Ectodermal cell (in vitro differentiated cells): Measurements from ENCODE around the gene QPRT.
"Not testable (repeated sequence)": the region's sequence is repeated elsewhere in the genome, so short reads cannot be mapped to it uniquely, and the experiment has no call there.

Experiments used
- H3K27ac ChIP-seq: 2 replicates; pipeline ENCODE4 v1.7.0; 2013; ENCODE audit warnings: mild to moderate bottlenecking, low read depth, low read length; ENCODE audit not compliant: insufficient read depth, poor library complexity, severe bottlenecking
- H3K27me3 ChIP-seq: 2 replicates; pipeline ENCODE4 v1.7.0; 2013; ENCODE audit warnings: mild to moderate bottlenecking, low read length; ENCODE audit not compliant: insufficient read depth, control insufficient read depth, poor library complexity, severe bottlenecking
- H3K36me3 ChIP-seq: one replicate; pipeline ENCODE4 v1.7.0; 2013; ENCODE audit warnings: low read length; ENCODE audit not compliant: control insufficient read depth, insufficient read depth
- H3K4me1 ChIP-seq: one replicate; pipeline ENCODE4 v1.7.0; 2013; ENCODE audit warnings: low read length; ENCODE audit not compliant: control insufficient read depth, insufficient read depth
- H3K4me3 ChIP-seq: 2 replicates; pipeline ENCODE4 v1.7.0; 2013; ENCODE audit warnings: low read depth, low read length, control low read depth; ENCODE audit not compliant: insufficient read depth
- H3K9me3 ChIP-seq: 2 replicates; pipeline ENCODE4 v1.7.0; 2013; ENCODE audit warnings: mild to moderate bottlenecking, low read length, moderate library complexity; ENCODE audit not compliant: control insufficient read depth
- WGBS, 2 experiments: methylation state at CpG; one replicate each; pipeline ENCODE4 v1.1.7; 2013; ENCODE audit warnings: missing lambda C conversion rate in 2 of 2; 5-methylcytosine and 5-hydroxymethylcytosine counted together

QPRT gene

DNA sequence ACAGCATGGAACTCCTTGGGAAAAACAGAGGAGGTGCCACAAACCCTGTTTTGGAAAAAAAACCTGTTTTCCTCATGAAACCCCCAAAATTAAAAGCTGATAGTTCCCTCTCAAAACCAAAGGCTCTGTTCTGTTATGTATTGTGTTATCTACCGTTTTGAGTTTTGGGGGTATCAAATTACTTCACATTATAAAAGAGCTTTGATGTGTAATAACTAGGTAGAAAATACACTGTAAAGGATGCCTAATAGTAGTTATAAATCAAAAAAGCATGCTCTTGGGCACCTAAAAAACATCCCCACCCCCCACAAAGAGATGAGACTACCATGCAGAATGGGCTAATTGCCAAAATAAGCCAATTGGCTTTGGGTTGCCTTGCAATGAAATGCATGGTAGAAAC, 36.0 kb downstream of the QPRT start:
- no CpG with 5 or more reads among the region's 1 CpG for WGBS, 2 experiments
- H3K9me3 ChIP-seq = no peaks in the 10 kb centered on the region
- no peaks in the 10 kb centered on the region for H3K27me3 ChIP-seq
- H3K27ac ChIP-seq = no peak overlapping the region
- H3K4me1 ChIP-seq = peaks cover 7% of the 10 kb centered on the region
- H3K36me3 ChIP-seq = no peaks in the 10 kb centered on the region
- no peak overlapping the region for H3K4me3 ChIP-seq

DNA sequence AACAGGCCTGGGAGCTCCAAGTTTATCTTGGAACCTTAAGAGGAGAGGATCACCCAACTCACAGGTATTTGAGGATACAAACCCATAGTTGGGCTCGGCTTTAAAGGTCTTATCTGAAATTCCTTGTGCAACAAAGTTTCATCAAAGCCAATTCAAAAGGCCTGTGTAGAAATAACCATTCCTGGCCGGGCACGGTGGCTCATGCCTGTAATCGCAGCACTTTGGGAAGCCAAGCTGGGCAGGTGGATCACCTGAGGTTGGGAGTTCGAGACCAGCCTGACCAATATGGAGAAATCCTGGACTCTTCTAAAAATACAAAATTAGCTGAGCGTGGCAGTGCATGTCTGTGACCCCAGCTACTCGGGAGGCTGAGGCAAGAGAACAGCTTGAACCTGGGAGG, 38.1 kb downstream of the QPRT start:
- no peaks in the 10 kb centered on the region for H3K36me3 ChIP-seq
- no peaks in the 10 kb centered on the region for H3K4me1 ChIP-seq
- WGBS, 2 experiments = 94% methylated on average over 7 of the region's 7 CpGs
- H3K27me3 ChIP-seq = no peaks in the 10 kb centered on the region
- H3K27ac ChIP-seq = no peak overlapping the region
- no peak overlapping the region for H3K4me3 ChIP-seq
- no peaks in the 10 kb centered on the region for H3K9me3 ChIP-seq

DNA sequence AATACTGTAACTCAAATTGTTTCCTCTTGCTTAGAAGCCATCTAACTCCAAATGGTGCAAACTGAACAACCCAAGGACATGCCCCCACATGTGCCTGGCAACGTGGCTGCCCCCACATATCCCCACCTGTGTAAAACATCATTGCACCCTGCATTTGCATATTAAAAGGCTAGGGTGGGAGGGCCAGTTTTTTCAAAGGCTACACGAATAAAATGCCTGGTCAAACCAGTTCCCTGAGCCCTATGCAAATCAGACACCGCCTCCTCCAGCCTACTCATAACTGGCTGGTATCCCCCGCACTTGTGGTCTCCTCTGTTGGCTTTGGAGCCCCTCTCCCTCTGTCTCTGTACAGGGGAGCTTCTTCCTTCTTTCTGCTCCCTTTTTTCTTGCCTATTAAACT, 40.1 kb downstream of the QPRT start:
- H3K27me3 ChIP-seq = no peaks in the 10 kb centered on the region
- H3K4me1 ChIP-seq = no peaks in the 10 kb centered on the region
- no peak overlapping the region for H3K27ac ChIP-seq
- H3K36me3 ChIP-seq = no peaks in the 10 kb centered on the region
- WGBS, 2 experiments = 53 to 55% methylated on average over 4 of the region's 4 CpGs
- no peak overlapping the region for H3K4me3 ChIP-seq
- no peaks in the 10 kb centered on the region for H3K9me3 ChIP-seq

- H3K36me3 ChIP-seq = no peaks in the 10 kb centered on the region
- H3K4me1 ChIP-seq = no peaks in the 10 kb centered on the region
- 94% methylated on average over 4 of the region's 5 CpGs for WGBS, 2 experiments
- no peaks in the 10 kb centered on the region for H3K27me3 ChIP-seq
- no peak overlapping the region for H3K27ac ChIP-seq
- H3K9me3 ChIP-seq = no peaks in the 10 kb centered on the region
- H3K4me3 ChIP-seq = no peak overlapping the region
Measured at GRCh38 chr16:29720703-29721102, 41.7 kb downstream of the QPRT start.

GRCh38 chr16:29721167-29721879, 42.3 kb downstream of the QPRT start:
- not testable (repeated sequence) for H3K4me3 ChIP-seq, H3K9me3 ChIP-seq, H3K27ac ChIP-seq, H3K27me3 ChIP-seq, H3K36me3 ChIP-seq, H3K4me1 ChIP-seq
- 70 to 77% methylated on average over 20 to 24 of the region's 24 CpGs for WGBS, 2 experiments

GRCh38 chr16:29726845-29727377, 47.9 kb downstream of the QPRT start:
- Histone ChIP-seq H3K36me3 (no peaks in the 10 kb centered on the region), H3K9me3 (no peaks in the 10 kb centered on the region), H3K27ac (no peak overlapping the region), H3K27me3 (no peaks in the 10 kb centered on the region), H3K4me3 (no peak overlapping the region), H3K4me1 (no peaks in the 10 kb centered on the region)
- 93 to 94% methylated on average over 9 of the region's 9 CpGs for WGBS, 2 experiments

DNA sequence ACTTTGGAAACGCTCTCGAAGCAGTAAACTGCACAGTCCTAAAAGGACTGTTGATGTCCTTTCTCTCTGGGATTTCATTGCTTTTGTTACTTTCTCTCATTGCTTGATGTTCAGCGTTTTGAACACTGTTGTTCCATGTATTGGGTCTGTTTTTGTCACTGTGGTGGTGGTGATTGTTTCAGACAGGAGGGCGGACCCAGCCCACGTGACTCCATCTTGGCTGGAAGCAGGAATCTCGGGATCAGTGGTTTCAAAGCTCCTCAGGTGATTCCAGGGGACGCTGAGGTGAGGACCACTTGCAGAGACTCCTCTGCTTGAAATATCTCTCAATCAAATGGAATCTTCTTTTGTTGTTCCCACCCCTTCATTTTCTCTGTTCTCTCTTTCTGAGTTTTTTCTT, 48.5 kb downstream of the QPRT start:
- WGBS, 2 experiments = 93 to 96% methylated on average over 7 of the region's 7 CpGs
- no peaks in the 10 kb centered on the region for H3K36me3 ChIP-seq
- no peak overlapping the region for H3K27ac ChIP-seq
- H3K4me3 ChIP-seq = no peak overlapping the region
- H3K9me3 ChIP-seq = no peaks in the 10 kb centered on the region
- H3K4me1 ChIP-seq = no peaks in the 10 kb centered on the region
- H3K27me3 ChIP-seq = no peaks in the 10 kb centered on the region

DNA sequence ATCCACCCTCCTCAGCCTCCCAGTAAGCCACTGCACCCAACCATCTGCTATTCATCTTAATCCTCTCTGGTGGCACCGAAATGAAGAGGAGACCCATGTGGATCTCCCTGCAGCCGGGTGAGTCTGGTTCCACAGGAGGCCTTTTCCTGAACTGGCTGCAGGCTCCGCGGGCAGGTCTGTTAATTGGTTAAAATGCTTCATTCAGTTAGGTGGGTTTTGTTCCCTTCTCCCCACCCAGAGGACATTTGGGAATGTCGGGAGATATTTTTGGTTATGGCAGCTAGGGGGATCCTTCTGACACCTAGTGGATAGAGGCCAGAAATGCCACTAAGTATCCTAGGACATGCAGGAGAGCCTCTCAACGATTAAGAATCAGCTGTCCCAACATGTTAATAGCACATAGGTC, 50.1 kb downstream of the QPRT start:
- no peaks in the 10 kb centered on the region for H3K27me3 ChIP-seq
- WGBS, 2 experiments = 76 to 81% methylated on average over 6 of the region's 6 CpGs
- H3K36me3 ChIP-seq = no peaks in the 10 kb centered on the region
- no peak overlapping the region for H3K4me3 ChIP-seq
- no peaks in the 10 kb centered on the region for H3K4me1 ChIP-seq
- H3K9me3 ChIP-seq = no peaks in the 10 kb centered on the region
- H3K27ac ChIP-seq = no peak overlapping the region

GRCh38 chr16:29730649-29731048, 51.7 kb downstream of the QPRT start:
- H3K36me3 ChIP-seq = no peaks in the 10 kb centered on the region
- 96 to 98% methylated on average over 7 of the region's 7 CpGs for WGBS, 2 experiments
- no peak overlapping the region for H3K4me3 ChIP-seq
- H3K4me1 ChIP-seq = no peaks in the 10 kb centered on the region
- no peaks in the 10 kb centered on the region for H3K9me3 ChIP-seq
- no peaks in the 10 kb centered on the region for H3K27me3 ChIP-seq
- H3K27ac ChIP-seq = no peak overlapping the region

DNA sequence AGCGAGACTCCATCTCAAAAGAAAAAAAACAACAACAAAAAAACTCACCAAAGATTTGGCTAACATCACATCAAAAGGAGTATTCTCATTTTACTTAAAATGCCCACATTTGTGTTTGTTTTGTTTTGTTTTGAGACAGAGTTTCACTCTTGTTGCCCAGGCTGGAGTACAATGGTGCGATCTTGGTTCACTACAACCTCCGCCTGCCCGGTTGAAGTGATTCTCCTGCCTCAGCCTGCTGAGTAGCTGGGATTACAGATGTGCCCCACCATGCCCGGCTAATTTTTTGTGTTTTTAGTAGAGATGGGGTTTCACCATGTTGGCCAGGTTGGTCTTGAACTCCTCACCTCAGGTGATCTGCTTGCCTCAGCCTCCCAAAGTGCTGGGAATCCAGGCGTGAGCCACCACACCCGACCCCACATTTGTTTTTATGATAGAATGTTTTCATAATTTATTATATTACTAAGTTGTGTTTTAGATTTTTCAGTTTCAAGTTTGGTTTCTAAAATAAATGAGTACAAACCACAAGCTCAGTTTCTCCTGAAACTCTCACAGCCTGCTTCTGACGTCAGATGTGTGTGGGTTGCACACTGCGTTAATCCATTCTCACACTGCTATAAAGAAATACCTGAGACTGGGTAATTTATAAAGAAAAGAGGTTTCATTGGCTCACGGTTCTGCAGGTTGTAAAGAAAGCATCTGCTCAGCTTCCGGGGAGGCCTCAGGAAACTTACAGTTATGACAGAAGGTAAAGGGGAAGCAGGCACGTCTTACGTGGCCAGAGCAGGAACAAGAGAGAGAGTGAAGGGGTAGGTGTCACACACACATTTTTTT, 53.0 kb downstream of the QPRT start:
- H3K36me3 ChIP-seq = not testable (repeated sequence)
- 91 to 94% methylated on average over 11 of the region's 13 CpGs for WGBS, 2 experiments

More for the DNA sequence above, 53.0 kb downstream of the QPRT start:
- H3K27me3 ChIP-seq, H3K27ac ChIP-seq, H3K4me3 ChIP-seq, H3K4me1 ChIP-seq, H3K9me3 ChIP-seq: not testable (repeated sequence)
